Sciatic nerve (tissue), 2 donors: Measurements from ENCODE around the gene SCN3A. TPM values are rescaled to one million over a fixed set of nuclear protein-coding genes. Genes with fewer than 3 reads are reported as not detected.

Experiments used
- ATAC-seq: fragments of 200-7000 bp; cut with Tn5 transposase; one replicate; pipeline ENCODE4 v1.9.1; 2020; ENCODE audit warnings: mild to moderate bottlenecking, moderate library complexity
- DNase-seq: peaks from one replicate; pipeline ENCODE4 v3.0.0-alpha.2; 2020; ENCODE audit warnings: low spot score
- intact Hi-C: fragments of 100-400 bp; cut with DNase I; formaldehyde crosslinking; loops from one replicate; pipeline ENCODE4 v1.14.2; 2022
- total RNA-seq: library from RNA; stranded (reverse); fragmentation: NEBNext Ultra II Directional; extraction: Animal tissue kit (Norgen Biotek cat#: 25700); gene quantifications from one replicate; pipeline ENCODE4 v1.2.1, GENCODE V29; 2021
- donor health status: DM: no; HTN: no; CAD: no.
- donor health status: DM: no; HTN: no; CAD: no.

Gene SCN3A
- total RNA-seq, 1 donor from 2014 or later: 0.58 TPM

GRCh38 chr2:165069151-165069550, 134.7 kb downstream of the SCN3A start:
- ATAC-seq (no peak), DNase-seq (no peak)
- intact Hi-C loops: no loop called here

GRCh38 chr2:165068487-165068757, 135.4 kb downstream of the SCN3A start:
- DNase-seq (no peak), ATAC-seq (no peak)
- intact Hi-C loops: no loop called here

DNA sequence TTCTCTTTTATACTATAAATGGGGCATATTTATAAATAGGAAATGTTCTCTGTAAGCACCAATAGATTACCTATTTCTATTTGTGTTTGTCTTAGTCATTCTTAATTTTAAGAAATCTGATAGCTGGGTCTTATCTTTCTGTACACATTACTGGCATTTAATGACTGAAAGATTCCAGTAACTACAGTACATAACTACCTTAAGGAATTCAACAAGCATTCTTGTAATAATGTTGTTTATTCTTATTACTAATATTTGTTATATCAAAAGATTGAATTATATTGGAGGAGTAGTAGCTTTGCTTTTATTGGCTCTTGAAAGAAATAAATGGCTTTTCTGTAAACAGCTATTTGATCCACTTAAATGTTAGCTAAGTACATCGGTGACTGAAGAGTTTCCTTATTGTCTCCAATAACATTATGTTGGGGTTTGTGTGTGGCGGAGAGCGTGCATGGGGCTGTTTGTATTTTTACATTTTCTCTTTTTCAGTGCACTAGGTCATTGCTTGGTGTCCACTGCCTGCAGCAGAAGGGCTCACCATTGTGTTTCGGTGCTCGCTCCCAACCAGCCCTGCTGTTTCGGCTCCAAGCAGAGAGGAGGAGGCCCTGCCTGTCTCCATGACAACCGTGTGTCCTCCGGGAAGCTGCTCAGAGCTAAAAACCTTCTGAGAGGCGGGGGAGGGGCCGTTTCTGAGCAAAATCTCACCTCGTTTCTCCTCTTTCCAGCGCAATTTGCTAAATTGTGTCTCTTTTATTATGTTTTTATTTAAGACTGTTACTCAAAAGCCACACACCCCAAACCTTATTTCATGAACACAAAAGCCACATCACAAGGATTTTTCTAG, 136.0 kb downstream of the SCN3A start:
- intact Hi-C loops: no loop called here
- DNase-seq: peak; percentile 59
- ATAC-seq: peak; percentile 65

GRCh38 chr2:165064743-165065142, 139.1 kb downstream of the SCN3A start:
- no peak for ATAC-seq
- intact Hi-C loops: no loop called here
- DNase-seq: no peak

DNA sequence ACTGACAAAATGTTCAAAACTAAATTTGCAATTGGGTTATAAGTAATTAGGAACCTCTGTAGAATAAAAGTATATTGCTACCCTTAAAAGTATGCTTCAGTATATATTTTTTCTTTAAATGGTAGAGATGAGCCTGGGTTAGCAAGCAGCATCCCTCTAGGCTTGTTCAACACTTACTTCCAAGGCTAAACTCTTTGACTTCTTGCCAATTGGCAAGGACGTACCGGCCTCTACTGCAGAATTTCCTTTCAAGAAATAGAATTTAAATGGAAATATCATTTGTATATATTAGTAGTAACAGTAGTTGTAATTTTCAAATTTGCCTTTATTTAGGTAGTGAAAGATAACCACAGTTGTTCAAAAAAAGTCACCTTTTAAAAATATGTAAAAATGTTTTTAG, 143.4 kb downstream of the SCN3A start:
- intact Hi-C loops: no loop called here
- ATAC-seq (no peak), DNase-seq (no peak)

DNA sequence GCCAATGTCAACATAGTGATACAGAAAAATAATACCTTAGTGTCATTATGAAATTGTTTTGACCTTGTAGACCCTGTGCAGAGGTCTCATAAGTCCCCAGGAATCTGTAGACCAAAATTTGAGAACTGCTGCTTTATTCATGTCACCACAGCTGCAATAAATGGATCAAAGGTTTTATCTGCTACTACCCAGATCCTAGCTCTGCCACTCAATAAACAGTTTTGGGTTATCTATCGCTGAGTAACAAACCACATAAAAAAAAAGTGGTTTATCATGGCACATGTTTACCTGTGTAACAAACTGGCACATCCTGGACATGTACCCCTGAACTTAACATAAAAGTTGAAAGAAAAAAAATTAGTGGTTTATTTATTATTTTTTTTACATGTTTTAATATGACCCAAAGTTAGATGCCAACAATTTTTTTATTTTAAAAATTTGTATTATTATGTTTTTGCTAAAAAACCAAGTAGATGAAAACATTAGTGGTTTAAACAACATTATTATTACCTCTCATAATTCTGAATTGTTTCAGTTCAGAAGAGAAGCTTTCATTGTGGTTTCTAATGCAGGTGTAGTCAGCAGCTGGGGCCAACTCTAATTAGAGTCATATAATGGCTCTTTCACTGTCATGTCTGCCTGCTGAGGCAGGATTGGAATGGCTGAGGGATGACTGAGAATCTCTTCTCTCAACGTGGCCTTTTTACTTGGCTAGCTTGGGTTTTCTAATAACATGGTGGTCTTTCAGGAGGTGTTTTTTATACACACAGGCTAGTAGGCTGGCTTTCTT, 145.2 kb downstream of the SCN3A start:
- DNase-seq (no peak), ATAC-seq (no peak)
- intact Hi-C loops: no loop called here

- intact Hi-C loops: no loop called here
- no peak for DNase-seq
- no peak for ATAC-seq
Observed at GRCh38 chr2:165057931-165058330, 145.9 kb downstream of the SCN3A start.

- DNase-seq (no peak), ATAC-seq (no peak)
- intact Hi-C loops: no loop called here
Observed at GRCh38 chr2:165057308-165057707, 146.5 kb downstream of the SCN3A start.

- intact Hi-C loops: no loop called here
- DNase-seq: no peak
- no peak for ATAC-seq
Observed at GRCh38 chr2:165056564-165056963, 147.3 kb downstream of the SCN3A start.

DNA sequence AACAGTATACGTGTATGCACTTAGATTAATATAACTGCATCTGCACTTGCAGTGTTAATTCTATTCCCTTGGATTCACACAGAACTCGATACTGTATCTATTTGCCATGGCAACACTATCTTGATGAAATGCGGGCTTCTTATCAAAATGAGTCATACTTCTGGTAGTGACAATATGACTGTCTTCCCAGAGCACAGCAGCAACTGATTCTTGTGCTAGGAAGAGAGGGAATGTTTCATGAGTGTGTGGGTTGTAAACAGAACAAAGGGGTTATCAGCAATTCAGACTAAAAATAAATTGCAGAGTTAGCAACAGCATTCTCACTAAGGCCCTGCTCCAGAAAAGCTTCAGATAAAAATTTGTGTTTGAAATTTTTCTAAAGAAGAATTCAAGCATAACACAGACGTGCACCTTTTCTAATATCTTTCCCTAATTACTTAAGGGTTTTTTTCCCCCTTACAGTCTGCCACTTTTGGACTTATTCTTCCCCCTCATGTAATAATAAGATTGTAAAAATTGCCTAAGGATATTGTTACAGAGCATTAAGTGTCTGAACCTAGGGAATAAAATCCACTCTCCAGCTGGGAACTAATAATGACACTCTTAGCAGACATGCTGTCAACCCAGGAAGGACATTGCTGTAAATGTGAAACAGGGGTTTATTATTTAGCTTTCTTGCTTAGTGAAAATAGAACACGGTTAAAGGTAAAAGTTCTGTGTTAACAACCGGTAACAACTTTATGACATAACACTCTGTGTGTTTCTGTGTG, 148.6 kb downstream of the SCN3A start:
- ATAC-seq (no peak), DNase-seq (no peak)
- intact Hi-C loops: no loop called here

- DNase-seq (no peak), ATAC-seq (no peak)
- intact Hi-C loops: no loop called here
Observed at GRCh38 chr2:165054652-165055051, 149.2 kb downstream of the SCN3A start.

DNA sequence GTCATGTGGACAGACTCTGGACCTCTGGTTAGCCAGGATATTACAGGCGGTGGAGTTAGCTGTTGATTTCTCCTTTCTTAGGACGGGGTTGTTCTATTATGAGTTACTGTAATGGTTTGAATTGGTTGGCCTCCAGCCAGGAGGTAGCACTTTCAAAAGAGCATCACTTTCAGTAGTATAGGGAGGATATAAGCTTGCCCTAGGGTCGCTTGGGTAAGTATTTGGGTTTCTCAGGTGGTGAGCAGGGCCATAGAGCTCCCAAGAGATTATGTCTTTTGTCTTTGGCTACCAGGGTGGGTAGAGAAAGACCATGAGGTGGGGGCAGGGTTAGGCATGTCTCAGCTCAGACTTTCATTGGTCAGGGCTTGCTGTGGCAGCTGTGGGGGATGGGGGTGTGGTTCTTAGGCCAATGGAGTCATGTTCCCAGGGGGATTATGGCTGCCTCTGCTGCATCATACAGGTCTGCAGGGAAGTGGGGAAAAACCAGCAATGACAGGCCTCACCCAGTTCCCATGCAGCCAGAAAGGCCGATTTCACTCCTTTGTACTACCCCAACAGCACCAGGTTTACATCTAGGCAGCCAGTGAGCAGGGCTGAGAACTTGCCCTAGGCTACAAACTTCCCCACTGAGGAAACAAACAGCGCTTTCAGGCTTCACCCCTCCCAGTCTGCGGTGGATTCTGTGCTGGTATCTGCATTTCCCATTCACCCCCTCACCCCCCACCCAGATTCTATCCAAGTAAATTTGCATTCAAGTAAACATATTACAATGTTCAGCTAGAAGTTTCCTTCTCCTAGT, 159.1 kb downstream of the SCN3A start:
- DNase-seq (no peak), ATAC-seq (no peak)
- intact Hi-C loops: no loop called here

Other genes with a start within 250 kb of the SCN3A start
- 1.2 TPM for gene SLC38A11, start 248.5 kb downstream of the SCN3A start, total RNA-seq
- gene SCN2A, start 35.4 kb upstream of the SCN3A start, total RNA-seq: 1.9 TPM